HG02610 (cell line): ENCODE data around the gene HRH2.

Experiments used
- ATAC-seq: cut with Tn5 transposase; IDR thresholded peaks from one replicate; pipeline ENCODE4 v1.9.1; 2021; ENCODE audit warnings: mild to moderate bottlenecking, moderate library complexity; ENCODE audit not compliant: unreplicated experiment

HRH2 gene

DNA sequence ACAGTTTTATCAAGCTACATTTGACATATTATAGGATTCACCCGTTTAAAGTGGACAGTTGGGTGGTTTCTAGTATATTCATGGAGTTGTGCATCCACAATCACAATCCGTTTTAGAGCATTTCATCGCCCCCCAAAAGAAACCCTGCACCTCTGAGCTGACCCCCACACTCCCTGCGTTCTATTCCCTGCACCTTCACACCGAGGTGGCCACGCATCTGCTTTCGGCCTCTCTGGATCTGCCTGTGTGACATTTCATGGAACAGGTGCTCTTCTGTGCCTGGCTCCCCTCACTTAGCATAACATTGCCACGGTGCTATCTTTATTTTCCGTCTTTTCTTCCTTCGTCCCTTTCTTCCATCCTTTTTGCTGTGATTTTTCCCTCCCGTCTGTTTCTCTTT is 32.7 kb downstream of the HRH2 start:
- ATAC-seq: no peak

DNA sequence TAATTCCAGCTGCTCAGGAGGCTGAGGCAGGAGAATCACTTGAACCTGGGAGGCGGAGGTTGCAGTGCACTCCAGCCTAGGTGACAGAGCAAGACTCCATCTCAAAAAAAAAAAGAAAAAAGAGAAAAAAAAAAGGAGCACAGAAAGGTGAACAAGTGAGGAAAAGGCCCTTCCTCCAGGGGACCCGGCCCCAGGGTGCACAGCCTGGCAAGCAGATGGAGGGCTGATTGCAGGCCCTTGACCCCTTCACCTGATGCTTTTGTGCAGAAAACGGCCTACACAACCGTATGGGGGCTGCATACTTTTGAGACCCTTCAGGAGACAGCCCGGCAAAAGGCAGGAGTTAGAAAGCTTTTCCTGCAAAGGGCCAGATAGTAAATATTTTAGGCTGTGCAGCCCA is 33.9 kb downstream of the HRH2 start:
- ATAC-seq: no peak

DNA sequence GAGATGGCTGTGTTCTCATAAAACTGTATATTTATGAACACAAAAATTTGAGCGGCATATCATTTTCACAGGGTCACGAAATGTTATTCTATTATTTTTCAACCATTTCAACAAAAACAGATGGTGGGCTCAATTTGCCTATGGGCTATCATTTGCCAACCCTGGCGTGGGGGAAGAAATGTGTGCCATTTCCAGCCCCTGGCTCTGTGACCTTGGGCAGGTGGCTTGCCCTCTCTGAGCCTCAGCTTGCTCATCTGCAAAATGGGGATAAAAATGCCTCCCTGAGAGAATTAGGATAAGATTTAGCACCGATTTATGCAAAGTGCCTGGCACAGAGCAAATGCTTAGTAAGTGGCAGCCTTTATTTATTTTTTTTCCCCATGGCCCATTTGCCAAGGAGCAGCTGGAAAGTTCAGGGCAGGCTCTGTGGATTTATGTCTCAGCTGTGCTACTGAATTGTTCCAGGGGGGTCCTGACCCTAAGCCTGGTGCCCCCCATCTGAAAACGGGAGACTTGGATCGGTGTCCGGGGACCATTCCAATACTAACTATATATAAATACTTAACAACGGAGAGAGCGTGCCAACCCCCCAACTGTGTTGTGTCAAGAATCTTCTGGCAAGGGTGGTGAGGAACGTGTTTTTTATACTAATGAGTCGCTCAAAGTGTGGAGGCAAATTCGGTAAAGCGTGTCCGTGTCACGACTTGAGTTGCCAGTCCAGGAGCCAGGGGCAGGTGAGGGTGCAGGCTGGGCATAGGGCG is 34.5 kb downstream of the HRH2 start:
- ATAC-seq: no peak

- ATAC-seq: no peak
Measured at GRCh38 chr5:175692996-175693710, 35.3 kb downstream of the HRH2 start.

DNA sequence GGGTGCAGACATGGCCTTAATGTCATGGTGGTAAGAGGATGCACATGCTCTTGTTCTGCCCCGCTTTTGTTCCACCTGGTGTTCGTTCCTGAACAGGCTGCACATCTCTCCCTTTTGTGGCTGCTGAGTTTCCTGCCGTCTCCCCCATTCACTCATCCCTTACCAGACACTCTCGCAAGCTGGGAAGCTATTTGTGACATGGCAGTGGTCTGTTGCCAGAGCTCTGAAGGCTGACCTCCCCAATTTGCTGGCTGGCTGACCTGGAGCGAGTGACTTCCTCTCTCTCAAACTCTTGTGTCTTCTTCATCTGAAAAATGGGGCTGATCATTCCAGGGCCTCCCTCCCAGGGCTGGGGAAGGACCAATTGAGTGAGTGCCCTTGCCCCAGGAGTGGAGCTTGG is 35.9 kb downstream of the HRH2 start:
- no peak for ATAC-seq

- ATAC-seq: no peak
Measured at GRCh38 chr5:175694371-175695160, 36.7 kb downstream of the HRH2 start.

- ATAC-seq: no peak
Measured at GRCh38 chr5:175695161-175696126, 37.6 kb downstream of the HRH2 start.

- ATAC-seq: no peak
Measured at GRCh38 chr5:175696139-175696854, 38.4 kb downstream of the HRH2 start.

- no peak for ATAC-seq
Measured at GRCh38 chr5:175696855-175697198, 39.0 kb downstream of the HRH2 start.

GRCh38 chr5:175697846-175698245 is 40.0 kb downstream of the HRH2 start:
- ATAC-seq: no peak

DNA sequence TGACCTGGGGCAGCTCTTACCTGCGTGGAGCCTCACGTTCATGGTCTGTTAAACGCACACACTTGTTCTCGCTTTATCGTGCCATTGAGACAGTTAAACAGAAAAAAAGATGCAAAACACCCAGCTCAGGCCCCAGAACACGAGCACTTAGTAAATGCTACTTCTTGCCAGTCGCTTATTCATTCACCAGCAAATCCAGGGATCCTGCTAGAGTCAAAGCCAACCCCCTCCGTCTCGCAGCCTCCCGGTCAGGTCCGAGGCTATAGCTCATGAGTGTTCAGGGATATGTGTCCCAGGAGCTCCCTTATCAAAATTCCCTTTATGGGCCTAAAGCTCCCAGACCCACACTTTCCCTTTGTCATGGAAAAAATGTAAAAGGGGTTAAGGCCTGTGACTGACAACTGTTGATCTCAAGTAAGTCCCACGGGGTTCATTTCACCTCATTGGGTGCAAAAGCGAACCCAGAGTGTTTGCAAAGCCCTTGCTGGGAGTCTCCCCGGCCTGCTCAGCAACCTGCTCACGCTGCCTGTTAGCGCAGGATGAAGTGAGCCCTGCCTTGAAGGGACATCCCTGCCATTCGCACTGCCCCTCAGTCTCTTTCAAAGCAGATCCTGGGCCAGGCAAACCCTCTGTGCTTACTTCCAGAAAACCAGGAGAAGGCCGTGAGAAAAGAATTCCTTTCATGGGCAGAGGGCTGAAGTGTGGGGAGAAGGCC is 40.7 kb downstream of the HRH2 start:
- no peak for ATAC-seq

DNA sequence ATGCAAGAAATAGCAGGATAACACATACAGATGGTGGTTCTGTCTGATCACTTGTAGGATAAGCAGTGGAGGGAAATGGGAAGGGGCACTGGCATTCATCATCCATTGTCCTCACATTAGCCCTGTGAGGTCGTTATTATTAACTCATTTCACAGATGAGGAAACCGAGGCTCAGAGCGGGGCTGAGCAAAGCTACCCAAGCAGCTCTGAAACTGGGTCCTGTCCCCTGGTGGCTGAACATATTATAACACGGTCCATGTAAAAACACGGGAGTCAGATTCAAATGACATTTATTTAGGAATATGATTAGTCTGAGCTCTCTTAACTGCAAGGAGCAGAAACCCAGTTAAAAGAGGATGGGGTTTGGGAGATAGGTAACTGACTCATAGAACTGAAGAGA is 43.1 kb downstream of the HRH2 start:
- no peak for ATAC-seq

- ATAC-seq: no peak
Measured at GRCh38 chr5:175701797-175702196, 43.9 kb downstream of the HRH2 start.

DNA sequence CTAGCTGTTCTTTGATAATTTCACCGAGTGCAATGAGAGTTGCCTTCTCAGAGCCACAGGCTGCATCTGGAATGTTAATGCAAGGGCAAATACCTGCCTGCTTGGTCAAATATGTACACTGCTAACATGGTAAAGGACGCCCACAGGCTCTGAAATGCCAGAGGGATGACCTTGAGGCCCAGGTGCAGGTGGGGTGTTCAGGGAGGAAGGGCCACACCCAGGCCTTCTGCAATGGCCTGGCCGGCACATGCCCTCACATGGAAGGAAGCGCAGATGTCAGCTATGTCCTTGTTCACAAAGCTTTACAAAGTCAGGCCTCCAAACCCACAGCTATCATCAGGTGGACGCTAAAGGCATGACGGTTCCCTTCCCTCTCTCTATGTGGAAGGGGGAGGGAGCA is 48.6 kb downstream of the HRH2 start:
- ATAC-seq: no peak

DNA sequence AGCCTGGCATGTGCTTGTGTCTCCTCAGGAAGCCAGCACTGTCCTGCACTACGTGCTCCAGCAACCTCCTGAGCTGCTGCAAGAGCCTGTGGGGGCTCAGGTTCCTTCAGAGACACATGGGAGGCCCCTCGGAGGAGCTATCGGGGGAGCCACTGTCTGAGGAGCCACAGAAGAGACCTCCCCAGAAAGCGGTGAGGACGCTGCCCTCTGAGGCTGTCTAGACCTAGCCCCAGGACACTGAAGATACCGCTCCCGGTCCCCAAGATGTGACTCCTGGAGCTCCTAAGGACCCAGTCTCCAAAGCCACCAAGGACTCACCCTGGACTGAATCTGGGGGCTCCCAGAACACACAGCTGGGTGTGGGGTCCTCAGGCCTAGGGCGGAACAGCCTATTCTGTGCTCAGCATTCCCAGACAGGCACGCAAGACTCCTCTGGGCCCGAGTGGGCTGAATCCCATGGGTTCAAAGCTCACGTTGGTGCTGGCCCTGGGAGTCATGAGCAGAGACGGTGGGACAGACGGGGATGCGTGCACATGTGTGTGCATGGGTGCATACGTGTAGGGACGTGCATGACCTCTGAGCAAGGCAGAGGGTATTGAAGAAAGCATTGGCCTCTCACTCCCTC is 50.0 kb downstream of the HRH2 start:
- ATAC-seq: no peak

DNA sequence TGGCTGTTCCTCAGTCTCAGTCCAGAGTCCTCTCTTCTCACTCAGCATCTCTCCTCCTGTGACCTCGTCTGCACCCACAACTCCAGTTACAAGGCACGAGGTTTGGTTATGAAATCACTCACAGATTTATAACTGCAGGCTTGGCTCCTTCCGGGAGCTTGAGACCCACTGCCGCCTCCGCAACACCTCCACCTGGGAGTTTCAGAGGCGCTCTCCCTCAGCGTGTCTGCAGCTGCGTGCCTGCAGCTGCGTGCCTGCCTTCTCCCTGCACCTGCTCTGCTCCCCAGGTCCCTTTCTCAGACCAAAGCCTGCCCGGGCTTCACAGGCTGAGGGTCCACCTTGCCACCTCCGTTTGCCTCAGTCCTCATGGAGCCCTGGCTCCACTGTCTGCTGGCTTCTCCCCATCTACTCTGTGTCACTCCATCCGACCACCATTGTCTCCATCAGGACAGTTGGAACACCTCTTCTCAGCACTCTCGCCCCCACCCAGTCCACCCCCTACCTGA is 51.5 kb downstream of the HRH2 start:
- ATAC-seq: no peak

DNA sequence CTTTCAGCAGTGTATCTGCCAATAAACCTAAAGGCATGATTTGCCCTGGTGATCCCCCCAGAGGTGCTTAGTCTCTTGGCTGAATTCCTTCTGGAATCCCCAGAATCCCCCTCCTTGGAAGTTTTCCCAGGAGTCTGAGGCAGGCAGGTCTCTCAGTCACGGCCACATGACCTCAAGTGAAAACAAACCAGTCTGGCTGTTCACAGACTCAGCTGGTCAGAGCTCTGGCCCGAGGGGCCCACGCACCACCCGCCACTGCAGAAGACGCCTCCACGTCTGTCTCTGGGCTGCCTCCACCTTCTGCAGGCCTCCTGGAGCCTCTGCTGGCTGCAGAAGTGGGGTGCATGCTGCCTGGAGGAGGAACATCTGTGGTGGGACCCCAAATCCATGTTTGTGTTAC is 52.5 kb downstream of the HRH2 start:
- ATAC-seq: no peak

DNA sequence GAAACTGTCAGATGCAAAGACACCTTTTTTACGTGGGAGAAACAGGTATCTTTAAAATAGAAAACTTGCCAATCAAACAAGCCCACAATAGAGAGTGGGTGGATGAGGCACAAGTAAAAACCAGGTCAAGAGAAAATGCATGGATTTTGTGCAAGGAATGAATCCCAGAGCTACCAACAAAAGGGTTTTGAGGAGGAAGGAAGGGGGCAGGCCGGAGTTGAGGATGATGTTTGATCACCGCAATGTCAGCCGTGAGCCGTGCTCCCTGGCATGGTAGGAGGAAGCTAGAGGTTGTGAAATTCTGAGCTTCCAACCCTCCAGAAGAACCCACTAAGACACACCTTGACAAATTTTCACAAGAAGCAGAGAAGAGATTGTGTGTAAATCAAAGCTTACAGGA is 53.2 kb downstream of the HRH2 start:
- ATAC-seq: no peak
